ENCODE measurements around the gene USP49.

DNA sequence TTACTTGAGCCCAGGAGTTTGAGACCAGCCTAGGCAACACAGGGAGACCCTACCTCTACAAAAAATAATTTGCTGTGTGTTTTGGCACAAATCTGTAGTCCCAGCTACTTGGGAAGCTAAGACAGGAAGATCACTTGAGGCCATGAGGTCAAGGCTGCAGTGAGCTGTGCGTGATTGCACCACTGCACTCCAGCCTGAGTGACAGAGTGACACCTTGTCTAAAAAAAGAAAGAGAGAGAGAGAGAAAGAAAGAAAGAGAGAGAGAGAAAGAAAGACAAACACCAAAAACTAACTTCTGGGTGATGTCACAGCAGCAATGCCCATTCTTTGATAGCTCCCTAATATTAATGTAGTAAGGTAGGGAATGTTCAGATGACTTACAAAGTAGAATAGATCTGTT, 20.4 kb downstream of the USP49 start:
- no peak for TF ChIP-seq SIN3A (IDR thresholded peaks at IDR 0.05; ENCODE audit: low read depth)
- TF ChIP-seq EGR1 (IDR thresholded peaks at IDR 0.05; ENCODE audit: low read depth): no peak
- TF ChIP-seq, protein P1, sequence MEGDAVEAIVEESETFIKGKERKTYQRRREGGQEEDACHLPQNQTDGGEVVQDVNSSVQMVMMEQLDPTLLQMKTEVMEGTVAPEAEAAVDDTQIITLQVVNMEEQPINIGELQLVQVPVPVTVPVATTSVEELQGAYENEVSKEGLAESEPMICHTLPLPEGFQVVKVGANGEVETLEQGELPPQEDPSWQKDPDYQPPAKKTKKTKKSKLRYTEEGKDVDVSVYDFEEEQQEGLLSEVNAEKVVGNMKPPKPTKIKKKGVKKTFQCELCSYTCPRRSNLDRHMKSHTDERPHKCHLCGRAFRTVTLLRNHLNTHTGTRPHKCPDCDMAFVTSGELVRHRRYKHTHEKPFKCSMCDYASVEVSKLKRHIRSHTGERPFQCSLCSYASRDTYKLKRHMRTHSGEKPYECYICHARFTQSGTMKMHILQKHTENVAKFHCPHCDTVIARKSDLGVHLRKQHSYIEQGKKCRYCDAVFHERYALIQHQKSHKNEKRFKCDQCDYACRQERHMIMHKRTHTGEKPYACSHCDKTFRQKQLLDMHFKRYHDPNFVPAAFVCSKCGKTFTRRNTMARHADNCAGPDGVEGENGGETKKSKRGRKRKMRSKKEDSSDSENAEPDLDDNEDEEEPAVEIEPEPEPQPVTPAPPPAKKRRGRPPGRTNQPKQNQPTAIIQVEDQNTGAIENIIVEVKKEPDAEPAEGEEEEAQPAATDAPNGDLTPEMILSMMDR (IDR thresholded peaks at IDR 0.05 in 2 of 3, conservative IDR thresholded peaks at IDR 0.05 in 1 of 3; ENCODE audit: borderline replicate concordance in 1 of 3, insufficient read depth in 1 of 3, low read depth in 2 of 3, low read length in 2 of 3): no peak
- no peak for TF ChIP-seq FOSL1 (IDR thresholded peaks at IDR 0.05; ENCODE audit: low read depth)
- TF ChIP-seq JUND (IDR thresholded peaks at IDR 0.05): no peak
- no peak for TF ChIP-seq ZBTB33 (IDR thresholded peaks at IDR 0.05; ENCODE audit: extremely low read depth, insufficient replicate concordance, low read length)

All from HCT116 (cell line).